GM12878 (cell line): Measurements from ENCODE around the gene ASPDH. TPM values are rescaled to one million over a fixed set of nuclear protein-coding genes. Genes with fewer than 3 reads are reported as not detected.

ENCODE experiments used
- ATF7 ChIP-seq: fragments of 450-650 bp; IDR thresholded peaks from 2 replicates; pipeline ENCODE4 v1.6.1; 2016; ENCODE audit warnings: low read depth, mild to moderate bottlenecking
- BHLHE40 ChIP-seq, 2 experiments: fragments of 450-650 bp in 1 of 2; IDR thresholded peaks; 2 replicates each; pipeline ENCODE4 v1.6.1; 2011 to 2017; ENCODE audit warnings: low read depth in 2 of 2, borderline replicate concordance in 1 of 2, improper control_type of control experiment in 1 of 2, low read length in 1 of 2, mild to moderate bottlenecking in 1 of 2
- BRCA1 ChIP-seq: IDR thresholded peaks from 2 replicates; pipeline ENCODE4 v1.6.1; 2011; ENCODE audit warnings: low read depth, low read length, improper control_type of control experiment
- CBX5 ChIP-seq: sonication (generic); IDR thresholded peaks from 2 replicates; pipeline ENCODE4 v1.6.1; 2016; ENCODE audit warnings: low read depth, moderate library complexity, mild to moderate bottlenecking, inconsistent platforms
- EGR1 ChIP-seq, 2 experiments: IDR thresholded peaks; 1 replicate in 1 of 2; 2 replicates in 1 of 2; pipeline ENCODE4 v1.6.1; 2011 to 2012; ENCODE audit warnings: low read depth in 2 of 2, low read length in 2 of 2, borderline replicate concordance in 1 of 2, mild to moderate bottlenecking in 1 of 2, moderate library complexity in 1 of 2
- ESRRA ChIP-seq: IDR thresholded peaks from 2 replicates; pipeline ENCODE4 v1.6.1; 2012; ENCODE audit warnings: mild to moderate bottlenecking, low read length, improper control_type of control experiment
- GATAD2B ChIP-seq: fragments of 450-650 bp; conservative IDR thresholded peaks from 2 replicates; pipeline ENCODE4 v1.6.1; 2017; ENCODE audit warnings: low read depth, mild to moderate bottlenecking, moderate library complexity
- HCFC1 ChIP-seq: fragments of 150-350 bp; IDR thresholded peaks from 2 replicates; pipeline ENCODE4 v1.6.1; 2014; ENCODE audit warnings: low read length
- LARP7 ChIP-seq: fragments of 450-650 bp; IDR thresholded peaks from 2 replicates; pipeline ENCODE4 v1.6.1; 2017; ENCODE audit warnings: mild to moderate bottlenecking
- MTA2 ChIP-seq: fragments of 450-650 bp; IDR thresholded peaks from 2 replicates; pipeline ENCODE4 v1.6.1; 2016; ENCODE audit warnings: low read depth, mild to moderate bottlenecking, moderate library complexity
- MXI1 ChIP-seq: fragments of 150-350 bp; IDR thresholded peaks from 2 replicates; pipeline ENCODE4 v1.6.1; 2011; ENCODE audit warnings: low read depth, mild to moderate bottlenecking, inconsistent platforms, low read length, improper control_type of control experiment
- MYB ChIP-seq: fragments of 150-350 bp; IDR thresholded peaks from 2 replicates; pipeline ENCODE4 v1.6.1; 2014; ENCODE audit warnings: mild to moderate bottlenecking, low read depth, low read length, borderline replicate concordance
- NR2F1 ChIP-seq: fragments of 450-650 bp; conservative IDR thresholded peaks from 2 replicates; pipeline ENCODE4 v1.6.1; 2017; ENCODE audit warnings: mild to moderate bottlenecking
- PAX8 ChIP-seq: fragments of 450-650 bp; IDR thresholded peaks from 2 replicates; pipeline ENCODE4 v1.6.1; 2017; ENCODE audit warnings: mild to moderate bottlenecking, moderate library complexity
- POU2F2 ChIP-seq: IDR thresholded peaks from 3 replicates; pipeline ENCODE4 v1.6.1; 2011; ENCODE audit warnings: low read depth, mild to moderate bottlenecking, low read length, borderline replicate concordance
- RFX5 ChIP-seq: IDR thresholded peaks from 2 replicates; pipeline ENCODE4 v1.6.1; 2011; ENCODE audit warnings: low read depth, low read length, improper control_type of control experiment
- SPI1 ChIP-seq: IDR thresholded peaks from 2 replicates; pipeline ENCODE4 v1.6.1; 2011; ENCODE audit warnings: low read depth, mild to moderate bottlenecking, low read length, moderate library complexity, borderline replicate concordance; ENCODE audit not compliant: insufficient read depth
- STAT3 ChIP-seq: IDR thresholded peaks from 2 replicates; pipeline ENCODE4 v1.6.1; 2011; ENCODE audit warnings: low read depth, low read length, improper control_type of control experiment
- TCF3 ChIP-seq: IDR thresholded peaks from 2 replicates; pipeline ENCODE4 v1.6.1; 2012; ENCODE audit warnings: low read depth, mild to moderate bottlenecking, low read length, borderline replicate concordance; ENCODE audit not compliant: insufficient read depth
- ZNF207 ChIP-seq: fragments of 450-650 bp; IDR thresholded peaks from 2 replicates; pipeline ENCODE4 v1.6.1; 2014; ENCODE audit warnings: antibody characterized with exemption, mild to moderate bottlenecking, borderline replicate concordance
- ZNF217 ChIP-seq: fragments of 450-650 bp; IDR thresholded peaks from 2 replicates; pipeline ENCODE4 v1.6.1; 2017; ENCODE audit warnings: antibody characterized with exemption, mild to moderate bottlenecking
- ZNF384 ChIP-seq: IDR thresholded peaks from 2 replicates; pipeline ENCODE4 v1.6.1; 2012; ENCODE audit warnings: low read depth, mild to moderate bottlenecking, low read length, improper control_type of control experiment, borderline replicate concordance
- ZZZ3 ChIP-seq: IDR thresholded peaks from 2 replicates; pipeline ENCODE4 v1.6.1; 2011; ENCODE audit warnings: low read depth; ENCODE audit not compliant: control insufficient read depth, insufficient read length
- polyA plus RNA-seq, 11 experiments: library from polyadenylated mRNA; depleted of rRNA in 4 of 11; unstranded in 6 of 11; stranded (reverse) in 5 of 11; fragments of >200 nt; fragmentation: Nextera tagmentation in 4 of 11; fragmentation: Illumina TruSeq in 1 of 11; extraction: Ambion mirVana in 4 of 11; extraction: Trizol in 1 of 11; gene quantifications; 1 replicate in 1 of 11; 2 replicates in 10 of 11; pipeline versions ENCODE4 v1.2.1 to v1.2.3, GENCODE V29; 2011 to 2016; ENCODE audit warnings: inconsistent platforms in 2 of 11, missing spikeins in 2 of 11, low read depth in 1 of 11
- total RNA-seq, 4 experiments: library from RNA; depleted of rRNA in 3 of 4; stranded (reverse); fragments of >200 nt in 3 of 4; fragmentation: Illumina TruSeq in 1 of 4; extraction: Trizol in 1 of 4; gene quantifications; 2 replicates each; pipeline versions ENCODE4 v1.2.1 to v1.2.3, GENCODE V29; 2013 to 2021
- TF ChIP-seq, protein P1 (sequence below): fragments of 450-650 bp; IDR thresholded peaks from 2 replicates; pipeline ENCODE4 v1.6.1; 2016; ENCODE audit warnings: mild to moderate bottlenecking, moderate library complexity, borderline replicate concordance
- TF ChIP-seq, protein P2 (sequence below): fragments of 450-650 bp; IDR thresholded peaks from 2 replicates; pipeline ENCODE4 v1.6.1; 2017; ENCODE audit warnings: borderline replicate concordance
- TF ChIP-seq, protein P3 (sequence below): IDR thresholded peaks from 2 replicates; pipeline ENCODE4 v1.6.1; 2011; ENCODE audit warnings: low read depth, mild to moderate bottlenecking, low read length, moderate library complexity, borderline replicate concordance; ENCODE audit errors: extremely low read depth

ASPDH gene
- total and polyA plus RNA-seq, 10 of the 15 experiments (the other 5 are each of a cell fraction or from before 2014, with no cell fraction given), result not detected

DNA sequence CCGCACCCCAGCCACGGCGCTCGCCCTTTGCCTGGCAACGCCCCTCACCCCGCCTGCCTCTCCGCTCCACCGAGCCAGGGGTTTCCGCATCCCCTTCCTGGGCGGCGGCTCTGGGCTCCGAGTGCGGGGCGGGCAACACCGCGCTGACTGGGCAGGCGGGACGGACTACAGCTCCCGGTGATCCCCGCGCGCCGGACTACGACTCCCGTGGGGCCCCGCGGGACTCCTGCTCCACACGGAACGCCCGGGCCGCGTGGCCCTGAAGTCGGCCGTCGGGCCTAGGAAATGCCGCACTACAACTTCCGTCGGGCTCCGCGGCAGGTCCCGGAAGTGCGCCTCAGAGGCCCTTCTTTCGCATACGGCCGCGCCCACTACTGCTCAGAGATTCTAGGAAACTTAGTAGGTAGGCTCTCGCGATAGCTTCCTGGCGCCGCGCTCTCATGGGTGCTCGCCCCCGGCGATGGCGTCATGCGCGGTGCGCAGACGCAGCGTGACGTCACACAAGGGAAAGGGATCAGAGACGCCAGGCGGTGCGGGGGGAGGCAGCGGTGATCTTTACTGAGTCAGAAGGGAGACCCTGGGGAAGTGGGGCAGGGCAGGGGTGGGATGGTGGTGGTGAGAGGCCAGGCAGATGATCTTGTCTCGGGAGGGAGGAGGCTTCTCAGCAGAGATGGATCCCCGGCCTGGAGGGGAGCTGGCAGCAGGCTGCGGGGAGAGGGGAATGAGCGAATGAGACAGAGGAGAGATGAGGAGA, 2.5 kb downstream of the ASPDH start, which contains the start of gene JOSD2 (continued):
- peak; percentile 24 to 60; a peak in 2 of 4 replicates for TF ChIP-seq BHLHE40 (IDR thresholded peaks at IDR 0.05; ENCODE audit: borderline replicate concordance in 1 of 2, low read depth in 2 of 2, low read length in 1 of 2)
- TF ChIP-seq PAX8, result no peak
- TF ChIP-seq GATAD2B, result peak; percentile 85
- TF ChIP-seq MTA2, result no peak
- peak; percentile 69; the same call in 1 of the 2 replicates for TF ChIP-seq LARP7
- no peak for TF ChIP-seq ZZZ3
- TF ChIP-seq ZNF207, result no peak
- TF ChIP-seq NR2F1, result peak; percentile 22; the same call in 1 of the 2 replicates
- TF ChIP-seq ZNF384, result no peak
- TF ChIP-seq CBX5, result no peak
- TF ChIP-seq ZNF217, result no peak
- TF ChIP-seq, protein P1, sequence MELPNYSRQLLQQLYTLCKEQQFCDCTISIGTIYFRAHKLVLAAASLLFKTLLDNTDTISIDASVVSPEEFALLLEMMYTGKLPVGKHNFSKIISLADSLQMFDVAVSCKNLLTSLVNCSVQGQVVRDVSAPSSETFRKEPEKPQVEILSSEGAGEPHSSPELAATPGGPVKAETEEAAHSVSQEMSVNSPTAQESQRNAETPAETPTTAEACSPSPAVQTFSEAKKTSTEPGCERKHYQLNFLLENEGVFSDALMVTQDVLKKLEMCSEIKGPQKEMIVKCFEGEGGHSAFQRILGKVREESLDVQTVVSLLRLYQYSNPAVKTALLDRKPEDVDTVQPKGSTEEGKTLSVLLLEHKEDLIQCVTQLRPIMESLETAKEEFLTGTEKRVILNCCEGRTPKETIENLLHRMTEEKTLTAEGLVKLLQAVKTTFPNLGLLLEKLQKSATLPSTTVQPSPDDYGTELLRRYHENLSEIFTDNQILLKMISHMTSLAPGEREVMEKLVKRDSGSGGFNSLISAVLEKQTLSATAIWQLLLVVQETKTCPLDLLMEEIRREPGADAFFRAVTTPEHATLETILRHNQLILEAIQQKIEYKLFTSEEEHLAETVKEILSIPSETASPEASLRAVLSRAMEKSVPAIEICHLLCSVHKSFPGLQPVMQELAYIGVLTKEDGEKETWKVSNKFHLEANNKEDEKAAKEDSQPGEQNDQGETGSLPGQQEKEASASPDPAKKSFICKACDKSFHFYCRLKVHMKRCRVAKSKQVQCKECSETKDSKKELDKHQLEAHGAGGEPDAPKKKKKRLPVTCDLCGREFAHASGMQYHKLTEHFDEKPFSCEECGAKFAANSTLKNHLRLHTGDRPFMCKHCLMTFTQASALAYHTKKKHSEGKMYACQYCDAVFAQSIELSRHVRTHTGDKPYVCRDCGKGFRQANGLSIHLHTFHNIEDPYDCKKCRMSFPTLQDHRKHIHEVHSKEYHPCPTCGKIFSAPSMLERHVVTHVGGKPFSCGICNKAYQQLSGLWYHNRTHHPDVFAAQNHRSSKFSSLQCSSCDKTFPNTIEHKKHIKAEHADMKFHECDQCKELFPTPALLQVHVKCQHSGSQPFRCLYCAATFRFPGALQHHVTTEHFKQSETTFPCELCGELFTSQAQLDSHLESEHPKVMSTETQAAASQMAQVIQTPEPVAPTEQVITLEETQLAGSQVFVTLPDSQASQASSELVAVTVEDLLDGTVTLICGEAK, result peak; percentile 92
- TF ChIP-seq HCFC1, result peak; percentile 98
- 0 out of 2 replicates have a peak, but pooled peaks have one; percentile 1 for TF ChIP-seq SPI1
- TF ChIP-seq MYB, result no peak
- TF ChIP-seq BRCA1, result peak; percentile 89
- peak; percentile 78 for TF ChIP-seq MXI1
- 0 out of 2 replicates have a peak, but pooled peaks have one; percentile 33 for TF ChIP-seq ESRRA
- TF ChIP-seq, protein P2, sequence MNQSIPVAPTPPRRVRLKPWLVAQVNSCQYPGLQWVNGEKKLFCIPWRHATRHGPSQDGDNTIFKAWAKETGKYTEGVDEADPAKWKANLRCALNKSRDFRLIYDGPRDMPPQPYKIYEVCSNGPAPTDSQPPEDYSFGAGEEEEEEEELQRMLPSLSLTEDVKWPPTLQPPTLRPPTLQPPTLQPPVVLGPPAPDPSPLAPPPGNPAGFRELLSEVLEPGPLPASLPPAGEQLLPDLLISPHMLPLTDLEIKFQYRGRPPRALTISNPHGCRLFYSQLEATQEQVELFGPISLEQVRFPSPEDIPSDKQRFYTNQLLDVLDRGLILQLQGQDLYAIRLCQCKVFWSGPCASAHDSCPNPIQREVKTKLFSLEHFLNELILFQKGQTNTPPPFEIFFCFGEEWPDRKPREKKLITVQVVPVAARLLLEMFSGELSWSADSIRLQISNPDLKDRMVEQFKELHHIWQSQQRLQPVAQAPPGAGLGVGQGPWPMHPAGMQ, result peak; percentile 72
- peak; percentile 97 for TF ChIP-seq ATF7
- TF ChIP-seq RFX5, result no peak
- peak; percentile 28; the same call in 1 of the 3 replicates for TF ChIP-seq POU2F2
- no peak for TF ChIP-seq TCF3
- no peak; a peak in 2 of 3 replicates for TF ChIP-seq EGR1 (IDR thresholded peaks at IDR 0.05; ENCODE audit: borderline replicate concordance in 1 of 2, low read depth in 2 of 2, low read length in 2 of 2)
- TF ChIP-seq STAT3, result no peak
- TF ChIP-seq, protein P3, sequence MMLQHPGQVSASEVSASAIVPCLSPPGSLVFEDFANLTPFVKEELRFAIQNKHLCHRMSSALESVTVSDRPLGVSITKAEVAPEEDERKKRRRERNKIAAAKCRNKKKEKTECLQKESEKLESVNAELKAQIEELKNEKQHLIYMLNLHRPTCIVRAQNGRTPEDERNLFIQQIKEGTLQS, result peak; percentile 46; the same call in 1 of the 2 replicates
